Measurements from ENCODE around the gene DNAH7.
"Not testable (repeated sequence)": the region's sequence is repeated elsewhere in the genome, so short reads cannot be mapped to it uniquely, and the experiment has no call there.

The DNAH7 gene

DNA sequence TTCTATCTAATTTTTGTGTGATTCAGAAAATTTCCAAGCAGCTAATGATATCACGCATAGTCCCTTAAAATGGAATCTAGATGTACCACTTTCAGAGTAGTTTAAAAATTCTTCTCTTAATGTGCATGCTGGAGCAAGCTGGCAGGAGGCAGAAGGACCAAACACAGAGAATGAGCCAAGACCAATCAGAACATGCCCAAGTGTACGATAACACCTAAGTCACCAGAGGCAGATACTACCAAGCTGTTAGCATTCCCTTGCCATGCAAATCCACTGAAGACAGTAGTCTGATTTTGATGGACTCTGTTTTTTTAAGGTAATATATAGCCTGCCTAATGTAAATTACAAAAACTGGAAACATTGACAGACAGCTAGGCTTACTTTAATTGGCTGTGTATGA is 109.3 kb downstream of the DNAH7 start:
- no peaks in the 10 kb centered on the region for H3K4me1 Mint-ChIP-seq (ENCODE audit: low read depth)
- no peak overlapping the region for H3K27ac Mint-ChIP-seq
- H3K4me3 Mint-ChIP-seq, result no peak overlapping the region
- H3K27me3 Mint-ChIP-seq, result peaks cover 7% of the 10 kb centered on the region
- H3K9me3 Mint-ChIP-seq, result no peaks in the 10 kb centered on the region
- H3K36me3 Mint-ChIP-seq (ENCODE audit: low read depth), result no peaks in the 10 kb centered on the region

DNA sequence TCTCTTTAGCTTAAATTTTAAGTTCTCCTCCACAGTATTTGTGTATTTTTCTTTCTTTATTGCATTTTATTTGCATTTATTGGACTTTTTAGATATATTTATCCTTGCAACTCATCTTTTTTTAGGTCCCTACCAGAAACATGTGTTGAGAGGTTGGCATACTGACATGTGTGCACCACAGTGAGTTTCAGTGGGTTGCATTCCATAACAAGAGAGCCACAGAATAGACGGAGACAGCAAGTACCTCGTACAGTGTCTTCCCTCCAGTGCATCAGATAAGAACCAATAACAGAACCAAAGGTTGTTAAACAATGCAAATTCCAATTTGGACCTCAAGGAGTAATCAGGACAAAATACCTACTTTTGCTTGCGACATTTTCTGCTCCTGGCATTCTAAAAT is 111.9 kb downstream of the DNAH7 start:
- peaks cover 7% of the 10 kb centered on the region for H3K27me3 Mint-ChIP-seq
- H3K4me3 Mint-ChIP-seq, result no peak overlapping the region
- peaks cover 5% of the 10 kb centered on the region for H3K9me3 Mint-ChIP-seq
- no peaks in the 10 kb centered on the region for H3K36me3 Mint-ChIP-seq (ENCODE audit: low read depth)
- H3K4me1 Mint-ChIP-seq (ENCODE audit: low read depth), result no peaks in the 10 kb centered on the region
- H3K27ac Mint-ChIP-seq, result no peak overlapping the region

DNA sequence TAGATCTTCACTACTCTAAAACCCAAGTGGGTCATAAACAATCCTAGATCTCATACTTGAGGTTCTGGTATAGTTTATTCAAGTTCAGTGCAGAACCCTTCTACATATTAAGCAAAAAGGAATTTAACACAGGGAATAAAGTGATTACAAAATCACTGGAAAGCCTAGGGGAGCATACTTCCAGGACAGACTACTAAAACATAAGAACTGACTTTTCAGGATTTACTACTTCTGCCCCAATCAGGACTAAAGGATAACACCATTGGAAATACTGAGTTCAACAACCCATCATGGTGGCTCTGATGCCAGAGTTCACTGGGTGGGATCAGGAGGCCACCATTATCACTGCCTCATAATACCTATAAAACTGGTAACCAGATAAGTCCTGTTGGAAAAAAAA is 123.6 kb downstream of the DNAH7 start:
- peaks cover 8% of the 10 kb centered on the region for H3K9me3 Mint-ChIP-seq
- H3K4me1 Mint-ChIP-seq (ENCODE audit: low read depth), result no peaks in the 10 kb centered on the region
- H3K27ac Mint-ChIP-seq, result no peak overlapping the region
- H3K27me3 Mint-ChIP-seq, result no peaks in the 10 kb centered on the region
- H3K4me3 Mint-ChIP-seq, result no peak overlapping the region
- no peaks in the 10 kb centered on the region for H3K36me3 Mint-ChIP-seq (ENCODE audit: low read depth)

DNA sequence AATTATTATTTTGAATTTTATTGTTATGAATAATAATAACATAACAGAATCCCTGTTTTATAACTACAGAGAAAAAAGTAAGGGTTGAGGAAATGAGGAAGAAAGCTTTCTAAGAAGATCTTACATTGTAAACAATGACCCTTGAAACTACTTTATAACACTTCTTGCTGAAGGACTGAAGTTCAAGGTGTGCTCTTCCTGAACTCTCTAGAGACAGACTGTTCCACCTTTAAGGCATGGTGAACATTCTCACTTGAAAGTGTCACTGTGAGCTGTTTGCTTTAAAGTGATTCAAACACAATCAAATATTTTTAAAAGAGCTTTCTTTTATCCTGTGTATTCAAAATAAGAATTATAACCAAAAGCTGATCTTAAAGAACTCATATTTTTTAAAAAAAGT is 131.5 kb downstream of the DNAH7 start:
- Mint-ChIP-seq H3K9me3 (peaks cover 5% of the 10 kb centered on the region), H3K4me3 (no peak overlapping the region), H3K27ac (no peak overlapping the region), H3K36me3 (ENCODE audit: low read depth) (no peaks in the 10 kb centered on the region), H3K4me1 (ENCODE audit: low read depth) (no peaks in the 10 kb centered on the region), H3K27me3 (no peaks in the 10 kb centered on the region)

DNA sequence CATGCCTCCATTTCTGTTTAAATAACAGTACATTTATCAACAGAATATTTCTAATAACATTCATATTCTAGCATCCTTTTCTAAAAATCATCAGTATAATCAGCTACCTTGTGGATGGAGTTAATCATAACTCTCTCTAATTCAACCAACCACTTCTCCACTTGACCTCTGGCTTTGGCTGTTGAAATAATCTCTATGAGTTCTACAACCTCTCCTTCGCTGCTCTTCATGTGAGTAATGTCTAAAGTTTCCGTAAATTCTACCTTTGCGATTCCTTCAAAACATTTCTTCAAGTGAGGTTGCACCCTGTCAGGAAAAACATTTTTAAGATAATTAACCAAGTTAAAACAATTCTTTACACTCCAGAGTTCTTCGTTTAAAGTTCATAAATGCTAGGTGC is 134.2 kb downstream of the DNAH7 start:
- no peak overlapping the region for H3K27ac Mint-ChIP-seq
- H3K4me1 Mint-ChIP-seq (ENCODE audit: low read depth), result no peaks in the 10 kb centered on the region
- H3K36me3 Mint-ChIP-seq (ENCODE audit: low read depth), result no peaks in the 10 kb centered on the region
- no peaks in the 10 kb centered on the region for H3K9me3 Mint-ChIP-seq
- H3K4me3 Mint-ChIP-seq, result no peak overlapping the region
- no peaks in the 10 kb centered on the region for H3K27me3 Mint-ChIP-seq

DNA sequence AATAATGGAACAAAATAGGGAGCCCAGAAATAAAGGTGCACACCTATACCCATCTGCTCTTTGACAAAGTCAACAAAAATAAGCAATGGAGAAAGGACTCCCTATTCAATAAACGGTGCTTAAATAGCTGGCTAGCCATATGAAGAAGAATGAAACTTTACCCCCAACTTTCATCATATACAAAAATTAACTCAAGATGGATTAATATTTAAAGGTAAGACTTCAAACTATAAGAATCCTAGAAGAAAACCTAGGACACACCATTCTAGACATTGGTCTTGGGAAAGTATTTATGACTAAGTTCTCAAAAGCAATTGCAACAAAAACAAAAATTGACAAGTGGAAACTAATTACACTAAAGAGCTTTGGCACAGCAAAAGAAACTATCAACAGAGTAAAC is 139.1 kb downstream of the DNAH7 start:
- Mint-ChIP-seq H3K36me3 (ENCODE audit: low read depth) (no peaks in the 10 kb centered on the region), H3K27ac (no peak overlapping the region), H3K9me3 (no peaks in the 10 kb centered on the region), H3K4me3 (no peak overlapping the region), H3K27me3 (no peaks in the 10 kb centered on the region), H3K4me1 (ENCODE audit: low read depth) (no peaks in the 10 kb centered on the region)

DNA sequence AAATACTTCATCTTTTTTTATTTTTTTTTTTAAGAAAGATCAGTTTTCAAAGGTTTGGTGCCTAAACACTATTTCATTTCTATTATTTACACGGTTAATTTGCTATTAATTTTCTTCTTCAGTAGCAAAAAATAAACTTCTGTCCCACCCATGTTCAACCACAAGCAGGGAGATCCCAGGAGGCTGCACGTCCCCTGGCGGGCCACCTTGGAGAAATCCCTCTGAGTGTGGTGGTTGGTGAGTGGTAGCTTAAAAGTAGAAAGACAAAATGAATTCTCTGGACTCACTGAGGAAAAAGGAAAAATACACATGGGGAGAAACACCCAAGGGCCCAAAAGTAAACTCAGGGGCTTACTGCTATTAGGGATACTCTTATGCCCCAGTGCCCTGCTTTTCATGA is 143.5 kb downstream of the DNAH7 start:
- Mint-ChIP-seq H3K36me3 (ENCODE audit: low read depth) (no peaks in the 10 kb centered on the region), H3K27ac (no peak overlapping the region), H3K4me3 (no peak overlapping the region), H3K27me3 (no peaks in the 10 kb centered on the region), H3K4me1 (ENCODE audit: low read depth) (no peaks in the 10 kb centered on the region), H3K9me3 (no peaks in the 10 kb centered on the region)

DNA sequence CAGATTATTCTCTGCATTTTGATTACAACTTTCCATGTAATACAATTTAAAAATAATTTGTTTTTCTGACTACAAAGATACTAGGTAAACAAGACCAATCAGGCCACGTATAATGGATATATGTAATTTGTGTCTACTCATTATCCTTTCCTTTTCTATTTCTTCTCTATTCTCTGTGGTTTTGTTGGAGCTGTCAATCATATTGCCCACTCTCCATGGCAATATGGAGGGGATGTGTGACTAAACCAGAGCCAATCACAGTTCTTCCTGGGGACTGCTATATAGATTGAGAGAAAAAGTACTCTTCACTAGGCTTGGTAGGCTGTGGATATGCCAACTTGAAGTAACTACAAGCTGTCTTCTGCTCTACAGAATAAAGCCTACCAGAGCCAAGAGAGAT is 144.7 kb downstream of the DNAH7 start:
- Mint-ChIP-seq H3K27me3 (no peaks in the 10 kb centered on the region), H3K4me1 (ENCODE audit: low read depth) (no peaks in the 10 kb centered on the region), H3K9me3 (no peaks in the 10 kb centered on the region), H3K4me3 (no peak overlapping the region), H3K27ac (no peak overlapping the region), H3K36me3 (ENCODE audit: low read depth) (no peaks in the 10 kb centered on the region)

DNA sequence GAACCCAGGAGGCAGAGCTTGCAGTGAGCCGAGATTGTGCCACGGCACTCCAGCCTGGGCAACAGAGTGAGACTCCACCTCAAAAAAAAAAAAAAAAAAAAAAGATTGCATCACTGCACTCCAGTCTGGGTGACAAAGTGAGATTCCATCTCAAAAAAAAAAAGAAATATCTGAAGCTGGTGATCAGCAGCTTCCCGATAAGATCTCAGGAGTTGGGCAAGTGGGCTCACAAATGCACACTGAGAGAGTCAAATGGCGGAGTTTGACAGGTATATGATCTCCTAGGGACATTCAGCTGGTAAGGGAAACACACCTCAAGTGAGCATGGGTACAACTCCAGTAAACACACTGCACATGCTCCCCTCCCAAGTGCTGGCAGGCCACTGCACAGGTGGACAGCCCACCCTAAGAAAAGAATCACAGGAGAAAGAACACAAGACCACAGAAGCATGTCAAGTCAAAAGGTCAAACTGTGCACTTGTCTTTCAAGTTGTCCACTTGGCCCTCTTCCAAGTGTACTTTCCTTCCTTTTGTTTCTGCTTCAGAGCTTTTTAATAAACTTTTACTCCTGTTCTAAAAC is 151.5 kb downstream of the DNAH7 start:
- H3K4me3 Mint-ChIP-seq; H3K36me3 Mint-ChIP-seq (ENCODE audit: low read depth); H3K27ac Mint-ChIP-seq; H3K9me3 Mint-ChIP-seq; H3K4me1 Mint-ChIP-seq (ENCODE audit: low read depth); H3K27me3 Mint-ChIP-seq: not testable (repeated sequence)

DNA sequence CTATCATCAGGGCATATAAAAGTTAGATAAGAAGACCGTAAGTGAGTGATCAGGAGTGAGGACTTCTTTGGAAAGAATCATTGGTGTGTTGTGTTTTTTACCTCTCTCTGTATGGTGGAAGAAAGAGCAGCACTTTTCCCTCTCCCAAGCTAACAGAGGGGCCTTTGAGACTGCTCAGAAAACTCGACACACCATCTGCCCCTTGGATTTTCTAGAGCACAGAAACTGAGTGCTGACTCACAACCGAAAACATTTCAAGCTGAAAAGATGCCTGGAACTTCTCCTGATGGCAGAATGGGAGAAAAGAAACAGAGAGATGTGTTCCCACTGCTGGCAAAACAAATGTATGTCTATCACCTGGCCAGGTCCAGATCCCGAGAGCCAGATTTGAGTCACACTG is 156.6 kb downstream of the DNAH7 start:
- Mint-ChIP-seq H3K4me3 (no peak overlapping the region), H3K4me1 (ENCODE audit: low read depth) (no peaks in the 10 kb centered on the region), H3K9me3 (no peaks in the 10 kb centered on the region), H3K27ac (no peak overlapping the region), H3K27me3 (no peaks in the 10 kb centered on the region), H3K36me3 (ENCODE audit: low read depth) (no peaks in the 10 kb centered on the region)

DNA sequence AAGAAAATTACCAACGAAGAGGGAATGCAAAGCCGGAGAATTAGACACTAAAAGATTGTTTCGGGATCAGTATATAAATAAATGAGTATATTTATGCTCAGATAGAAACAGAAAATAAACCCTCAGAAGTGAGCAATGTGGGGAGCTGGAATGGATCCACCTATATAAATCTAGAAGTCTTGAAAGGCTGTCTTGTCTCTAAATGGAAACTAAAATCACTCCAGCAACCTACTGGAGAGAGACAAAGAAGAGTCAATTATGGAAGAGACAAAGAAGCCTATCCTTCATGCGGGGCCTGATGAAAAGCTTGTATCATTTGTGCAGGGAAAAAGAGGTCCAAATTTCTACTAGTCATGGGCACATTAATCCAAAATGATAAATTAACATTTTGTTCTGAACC is 158.1 kb downstream of the DNAH7 start:
- Mint-ChIP-seq H3K27ac (no peak overlapping the region), H3K36me3 (ENCODE audit: low read depth) (no peaks in the 10 kb centered on the region), H3K9me3 (no peaks in the 10 kb centered on the region), H3K4me3 (no peak overlapping the region), H3K4me1 (ENCODE audit: low read depth) (no peaks in the 10 kb centered on the region), H3K27me3 (no peaks in the 10 kb centered on the region)

DNA sequence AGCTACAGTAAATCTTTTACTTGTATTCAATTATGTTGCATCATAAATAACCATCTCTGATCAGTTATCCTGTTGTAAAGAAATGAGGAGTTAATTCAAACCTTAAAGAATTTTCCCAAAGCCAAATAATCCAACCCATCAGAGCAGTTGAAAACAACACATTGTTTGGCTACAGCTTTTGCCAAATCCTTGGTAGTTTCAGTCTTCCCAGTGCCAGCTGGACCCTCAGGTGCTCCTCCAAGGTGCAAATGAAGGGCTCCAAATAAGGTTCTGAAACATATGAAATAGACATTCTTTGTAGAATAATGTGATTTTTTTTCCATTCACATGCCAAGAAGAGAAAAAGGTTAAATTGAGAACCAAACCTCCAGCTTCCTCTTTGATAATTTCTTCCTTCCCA is 158.7 kb downstream of the DNAH7 start:
- no peaks in the 10 kb centered on the region for H3K4me1 Mint-ChIP-seq (ENCODE audit: low read depth)
- no peaks in the 10 kb centered on the region for H3K9me3 Mint-ChIP-seq
- H3K36me3 Mint-ChIP-seq (ENCODE audit: low read depth), result no peaks in the 10 kb centered on the region
- H3K27me3 Mint-ChIP-seq, result no peaks in the 10 kb centered on the region
- H3K27ac Mint-ChIP-seq, result no peak overlapping the region
- H3K4me3 Mint-ChIP-seq, result no peak overlapping the region

DNA sequence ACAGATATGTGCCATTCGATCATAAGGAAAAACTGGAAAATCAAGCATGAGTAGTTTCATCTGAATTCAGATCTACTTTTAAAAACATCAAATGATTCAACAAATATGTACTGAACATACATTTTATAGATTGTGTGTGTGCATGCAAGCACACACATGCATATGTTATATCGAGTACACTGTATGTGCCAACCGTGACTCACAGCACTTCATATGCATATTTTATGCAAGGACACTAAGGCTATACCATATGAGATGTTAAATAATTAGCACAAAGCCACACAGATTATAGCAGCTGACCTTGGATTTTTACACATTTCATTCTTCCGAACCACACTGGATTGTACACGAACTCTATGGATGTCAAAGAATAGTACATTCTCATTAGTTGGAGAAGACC is 161.2 kb downstream of the DNAH7 start:
- H3K9me3 Mint-ChIP-seq, result no peaks in the 10 kb centered on the region
- H3K4me3 Mint-ChIP-seq, result no peak overlapping the region
- no peaks in the 10 kb centered on the region for H3K36me3 Mint-ChIP-seq (ENCODE audit: low read depth)
- no peaks in the 10 kb centered on the region for H3K27me3 Mint-ChIP-seq
- no peaks in the 10 kb centered on the region for H3K4me1 Mint-ChIP-seq (ENCODE audit: low read depth)
- no peak overlapping the region for H3K27ac Mint-ChIP-seq

DNA sequence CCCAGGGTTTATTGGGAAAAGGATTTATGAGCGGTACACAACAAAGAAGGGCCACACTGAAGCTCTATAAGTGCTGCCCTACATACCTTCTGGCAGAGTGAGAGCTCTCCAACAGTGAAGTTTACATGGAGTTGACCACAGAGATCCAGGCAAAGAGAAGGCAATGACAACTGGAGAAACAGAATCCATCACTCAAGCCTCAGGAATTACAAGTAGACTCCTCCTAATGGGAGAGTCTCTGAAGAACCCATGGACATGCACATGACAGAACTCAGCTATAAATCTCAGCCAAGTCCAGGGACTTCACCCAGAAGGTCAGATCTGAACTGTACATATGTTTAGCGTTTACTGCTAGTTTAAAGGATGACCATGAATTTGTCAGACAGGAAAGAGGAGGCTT is 164.7 kb downstream of the DNAH7 start:
- Mint-ChIP-seq H3K27ac (no peak overlapping the region), H3K4me3 (no peak overlapping the region), H3K9me3 (no peaks in the 10 kb centered on the region), H3K36me3 (ENCODE audit: low read depth) (no peaks in the 10 kb centered on the region), H3K27me3 (no peaks in the 10 kb centered on the region), H3K4me1 (ENCODE audit: low read depth) (no peaks in the 10 kb centered on the region)

DNA sequence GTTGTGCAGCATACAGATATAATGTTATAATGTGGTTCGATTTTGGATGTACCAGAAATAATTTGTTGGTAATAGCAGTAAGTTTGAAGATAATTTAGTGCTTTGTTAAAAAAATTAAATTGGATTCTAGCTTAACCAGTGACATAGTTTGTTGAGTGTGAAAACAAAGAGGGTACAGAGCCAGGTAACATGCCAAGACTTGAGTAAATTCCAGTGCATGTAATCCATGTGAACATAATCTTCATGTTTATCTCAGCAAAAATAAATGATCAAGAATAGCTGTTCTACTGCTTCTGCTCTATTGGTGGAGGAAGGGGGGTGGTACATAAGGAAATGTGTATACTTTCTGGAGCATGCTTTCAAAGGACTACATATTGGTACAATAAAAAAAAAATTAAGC is 165.8 kb downstream of the DNAH7 start:
- no peaks in the 10 kb centered on the region for H3K9me3 Mint-ChIP-seq
- no peaks in the 10 kb centered on the region for H3K36me3 Mint-ChIP-seq (ENCODE audit: low read depth)
- no peak overlapping the region for H3K27ac Mint-ChIP-seq
- no peaks in the 10 kb centered on the region for H3K4me1 Mint-ChIP-seq (ENCODE audit: low read depth)
- no peaks in the 10 kb centered on the region for H3K27me3 Mint-ChIP-seq
- H3K4me3 Mint-ChIP-seq, result no peak overlapping the region

DNA sequence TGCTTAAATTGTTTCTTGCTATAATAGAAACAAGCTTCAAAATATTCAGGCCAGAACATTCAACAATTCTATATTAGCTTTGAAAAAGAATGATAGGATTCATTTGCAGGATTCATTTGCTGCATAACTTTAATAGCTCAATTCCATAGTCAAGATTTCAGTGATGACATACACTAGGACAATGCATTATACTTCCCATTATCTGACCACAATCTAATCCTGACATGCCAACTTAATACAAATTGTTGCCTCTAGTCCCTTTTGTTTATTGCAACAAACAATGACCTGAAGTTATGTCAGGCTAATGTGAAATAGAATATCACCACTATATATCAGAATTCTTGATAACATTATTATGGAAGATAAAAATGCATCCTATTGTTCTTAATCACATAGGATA is 169.4 kb downstream of the DNAH7 start:
- Mint-ChIP-seq H3K27me3 (peaks cover 6% of the 10 kb centered on the region), H3K27ac (no peak overlapping the region), H3K36me3 (ENCODE audit: low read depth) (no peaks in the 10 kb centered on the region), H3K4me3 (no peak overlapping the region), H3K4me1 (ENCODE audit: low read depth) (no peaks in the 10 kb centered on the region), H3K9me3 (no peaks in the 10 kb centered on the region)

Measured in stimulated activated naive CD8-positive, alpha-beta T cell treated with anti-CD3 and anti-CD28 coated beads, Interleukin-15, Interleukin-2, amounts not matched to agents 100 ng/mL and 50 ng/mL, for 24 hours (primary cell).